ENCODE measurements around the gene KMT2C.

KMT2C gene

GRCh38 chr7:152189061-152189460 lies 246.7 kb downstream of the KMT2C start:
- H2AFZ ChIP-seq (ENCODE audit: low read depth, low read length, severe bottlenecking) = no peak overlapping the region
- H3K36me3 ChIP-seq (ENCODE audit: low read length) = peaks cover 62% of the 10 kb centered on the region
- H3K9me2 ChIP-seq (replicated peaks; ENCODE audit: insufficient read depth, low read length) = no peaks in the 10 kb centered on the region
- H3K4me2 ChIP-seq (ENCODE audit: low read depth, low read length, poor library complexity, severe bottlenecking) = no peak overlapping the region
- no peaks in the 10 kb centered on the region for H4K20me1 ChIP-seq (ENCODE audit: low read depth, low read length)
- no peaks in the 10 kb centered on the region for H3F3A ChIP-seq (ENCODE audit: insufficient read depth)
- TF ChIP-seq CTCF (IDR thresholded peaks at IDR 0.05; ENCODE audit: insufficient read depth, low read length, poor library complexity, severe bottlenecking) (no peak), EZH2phosphoT487 (conservative IDR thresholded peaks at IDR 0.05; ENCODE audit: low read length) (no peak)
- no peak overlapping the region for H3K27ac ChIP-seq (ENCODE audit: low read depth, low read length)
- no peaks in the 10 kb centered on the region for H3K27me3 ChIP-seq (ENCODE audit: low read length)
- H3K4me3 ChIP-seq (ENCODE audit: insufficient read depth, low read length, poor library complexity, severe bottlenecking) = no peak overlapping the region
- no peak overlapping the region for H3K9ac ChIP-seq (ENCODE audit: low read length)
- H3K79me2 ChIP-seq (ENCODE audit: insufficient read depth, low read length) = no peaks in the 10 kb centered on the region
- no peaks in the 10 kb centered on the region for H3K9me3 ChIP-seq (ENCODE audit: insufficient read depth, low read length)

- no peak overlapping the region for H3K4me3 ChIP-seq (ENCODE audit: insufficient read depth, low read length, poor library complexity, severe bottlenecking)
- H4K20me1 ChIP-seq (ENCODE audit: low read depth, low read length) = no peaks in the 10 kb centered on the region
- no peaks in the 10 kb centered on the region for H3K9me2 ChIP-seq (replicated peaks; ENCODE audit: insufficient read depth, low read length)
- H2AFZ ChIP-seq (ENCODE audit: low read depth, low read length, severe bottlenecking) = no peak overlapping the region
- TF ChIP-seq EZH2phosphoT487 (conservative IDR thresholded peaks at IDR 0.05; ENCODE audit: low read length) (no peak), CTCF (IDR thresholded peaks at IDR 0.05; ENCODE audit: insufficient read depth, low read length, poor library complexity, severe bottlenecking) (no peak)
- H3K27me3 ChIP-seq (ENCODE audit: low read length) = no peaks in the 10 kb centered on the region
- H3K36me3 ChIP-seq (ENCODE audit: low read length) = peaks cover 58% of the 10 kb centered on the region
- H3K9ac ChIP-seq (ENCODE audit: low read length) = no peak overlapping the region
- H3K79me2 ChIP-seq (ENCODE audit: insufficient read depth, low read length) = no peaks in the 10 kb centered on the region
- H3K9me3 ChIP-seq (ENCODE audit: insufficient read depth, low read length) = no peaks in the 10 kb centered on the region
- no peaks in the 10 kb centered on the region for H3F3A ChIP-seq (ENCODE audit: insufficient read depth)
- H3K4me2 ChIP-seq (ENCODE audit: low read depth, low read length, poor library complexity, severe bottlenecking) = no peak overlapping the region
- no peak overlapping the region for H3K27ac ChIP-seq (ENCODE audit: low read depth, low read length)
Observed at GRCh38 chr7:152185558-152185957, 250.2 kb downstream of the KMT2C start.

GRCh38 chr7:152180587-152180986 lies 255.2 kb downstream of the KMT2C start:
- TF ChIP-seq EZH2phosphoT487 (conservative IDR thresholded peaks at IDR 0.05; ENCODE audit: low read length) = no peak
- TF ChIP-seq CTCF (IDR thresholded peaks at IDR 0.05; ENCODE audit: insufficient read depth, low read length, poor library complexity, severe bottlenecking) = no peak
- no peaks in the 10 kb centered on the region; the same call in 1 of the 2 replicates for H3F3A ChIP-seq (ENCODE audit: insufficient read depth)
- H3K9me2 ChIP-seq (replicated peaks; ENCODE audit: insufficient read depth, low read length) = no peaks in the 10 kb centered on the region
- no peaks in the 10 kb centered on the region for H4K20me1 ChIP-seq (ENCODE audit: low read depth, low read length)
- H3K4me2 ChIP-seq (ENCODE audit: low read depth, low read length, poor library complexity, severe bottlenecking) = no peak overlapping the region
- H3K27ac ChIP-seq (ENCODE audit: low read depth, low read length) = no peak overlapping the region
- no peak overlapping the region for H3K9ac ChIP-seq (ENCODE audit: low read length)
- H3K79me2 ChIP-seq (ENCODE audit: insufficient read depth, low read length) = no peaks in the 10 kb centered on the region
- H3K27me3 ChIP-seq (ENCODE audit: low read length) = no peaks in the 10 kb centered on the region
- peaks cover 42% of the 10 kb centered on the region for H3K36me3 ChIP-seq (ENCODE audit: low read length)
- no peak overlapping the region for H2AFZ ChIP-seq (ENCODE audit: low read depth, low read length, severe bottlenecking)
- no peaks in the 10 kb centered on the region for H3K9me3 ChIP-seq (ENCODE audit: insufficient read depth, low read length)
- no peak overlapping the region for H3K4me3 ChIP-seq (ENCODE audit: insufficient read depth, low read length, poor library complexity, severe bottlenecking)
